HG03066 (cell line): ENCODE results near the gene MIDN.

Experiments
- ATAC-seq: cut with Tn5 transposase; IDR thresholded peaks from one replicate; pipeline ENCODE4 v1.9.1; 2021; ENCODE audit warnings: low read depth; ENCODE audit not compliant: unreplicated experiment

Gene MIDN

GRCh38 chr19:1308718-1309117 is 60.3 kb downstream of the MIDN start:
- no peak for ATAC-seq
